ENCODE results near the gene PLEKHG3. TPM values are rescaled to one million over a fixed set of nuclear protein-coding genes. Genes with fewer than 3 reads are reported as not detected.

PLEKHG3 gene
- total and polyA plus RNA-seq, 2 of the 13 experiments (the other 11 are each of a cell fraction or from before 2014, with no cell fraction given): 7.1 to 9.8 TPM

DNA sequence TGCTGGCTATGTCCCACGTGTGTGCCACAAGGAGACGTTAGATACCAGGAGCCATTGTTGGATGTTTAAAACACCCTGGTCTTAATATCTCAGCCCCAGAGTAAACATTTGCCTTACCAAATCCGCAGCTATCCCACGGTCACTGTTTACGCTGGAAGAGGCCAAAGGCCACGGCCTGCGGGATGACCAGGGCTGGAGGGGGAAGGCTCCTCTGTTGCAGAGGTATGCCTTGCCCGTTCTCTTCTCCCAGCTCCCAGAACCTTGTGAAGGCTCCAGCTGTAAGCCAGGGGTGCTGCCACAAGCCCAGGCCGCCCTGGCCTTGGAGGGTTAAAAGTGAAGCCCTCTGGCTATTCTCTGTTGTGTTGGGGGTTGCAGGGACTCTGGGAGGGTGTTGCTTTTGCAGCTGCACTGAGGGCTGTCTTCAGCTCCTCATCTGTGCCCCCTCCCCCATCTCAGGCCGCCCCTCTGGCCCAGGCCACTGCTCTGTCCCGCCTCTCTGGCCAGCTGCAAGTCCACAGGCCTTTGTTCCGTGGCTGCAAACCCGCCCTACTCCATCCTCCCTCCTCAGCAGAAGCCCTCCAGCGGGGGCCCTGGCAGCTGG is 2.5 kb downstream of the PLEKHG3 start (continued):
- TF ChIP-seq CEBPB (IDR thresholded peaks at IDR 0.05; ENCODE audit: borderline replicate concordance, low read depth, low read length) (no peak), ZNF766 (CRISPR knock-in tag; IDR thresholded peaks at IDR 0.05; ENCODE audit: borderline replicate concordance) (no peak), FOXM1 (CRISPR knock-in tag; IDR thresholded peaks at IDR 0.05) (no peak), GPN1 (CRISPR knock-in tag; IDR thresholded peaks at IDR 0.05; ENCODE audit: borderline replicate concordance) (no peak), POLR2AphosphoS2 (IDR thresholded peaks at IDR 0.05; ENCODE audit: low read depth, low read length) (no peak), ZNF644 (CRISPR knock-in tag; IDR thresholded peaks at IDR 0.05; ENCODE audit: low read depth) (no peak), MTA3 (CRISPR knock-in tag; IDR thresholded peaks at IDR 0.05) (no peak), PTBP1 (IDR thresholded peaks at IDR 0.05; ENCODE audit: low read depth, low read length, poor library complexity, severe bottlenecking) (no peak), TBL1XR1 (IDR thresholded peaks at IDR 0.05; ENCODE audit: borderline replicate concordance, low read length, partially characterized antibody) (no peak), ETV5 (CRISPR knock-in tag; IDR thresholded peaks at IDR 0.05; ENCODE audit: borderline replicate concordance) (no peak; the same call in 1 of the 2 replicates), PPARG (CRISPR knock-in tag; conservative IDR thresholded peaks at IDR 0.05) (peak; percentile 85)

DNA sequence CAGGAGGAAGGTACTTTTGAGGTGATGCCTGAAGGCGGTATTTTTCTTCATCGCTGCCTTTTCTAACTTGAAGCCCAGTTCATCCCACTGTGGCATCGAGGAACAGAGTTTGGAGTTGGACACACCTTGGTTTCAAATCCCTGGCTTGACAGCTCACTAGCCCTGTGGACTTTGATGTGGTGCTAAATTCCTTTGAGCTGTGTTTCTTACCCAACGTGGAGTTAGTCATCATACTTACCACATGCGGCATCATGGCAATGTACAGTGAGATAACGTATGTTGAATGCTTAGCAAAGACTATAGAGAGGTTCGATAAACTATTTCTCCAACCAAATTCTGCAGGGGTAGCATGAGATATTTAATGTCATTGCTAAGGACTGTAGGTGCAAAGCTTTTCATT is 3.4 kb downstream of the PLEKHG3 start:
- peak overlapping the region; percentile 94 for H3K4me2 ChIP-seq (ENCODE audit: low read depth, low read length)
- TF ChIP-seq CEBPB (IDR thresholded peaks at IDR 0.05; ENCODE audit: borderline replicate concordance, low read depth, low read length) (peak; percentile 78), SMARCC2 (IDR thresholded peaks at IDR 0.05) (no peak), GATAD2A (CRISPR knock-in tag; IDR thresholded peaks at IDR 0.05) (peak; percentile 33; the same call in 1 of the 2 replicates), FOSL2 (CRISPR knock-in tag; IDR thresholded peaks at IDR 0.05) (peak; percentile 88), HNF4A (CRISPR knock-in tag; IDR thresholded peaks at IDR 0.05) (peak; percentile 77), TEAD3 (CRISPR knock-in tag; optimal IDR thresholded peaks at IDR 0.05; ENCODE audit: borderline replicate concordance) (peak; percentile 65), BCL6 (CRISPR knock-in tag; IDR thresholded peaks at IDR 0.05) (peak; percentile 61; the same call in 1 of the 2 replicates), SMC3 (IDR thresholded peaks at IDR 0.05; ENCODE audit: low read length) (0 out of 2 replicates have a peak, but pooled peaks have one; percentile 10), TCF7 (IDR thresholded peaks at IDR 0.05; ENCODE audit: low read depth) (peak; percentile 59), EP300 (IDR thresholded peaks at IDR 0.05; ENCODE audit: low read depth in 2 of 2, low read length in 2 of 2) (0 out of 4 replicates have a peak, but pooled peaks of 1 of the 2 experiments have one; percentile 49), EP300 (CRISPR knock-in tag; IDR thresholded peaks at IDR 0.05; ENCODE audit: borderline replicate concordance) (no peak), ZNF660 (CRISPR knock-in tag; IDR thresholded peaks at IDR 0.05; ENCODE audit: borderline replicate concordance, low read depth) (no peak), BHLHE40 (IDR thresholded peaks at IDR 0.05; ENCODE audit: low read length) (0 out of 2 replicates have a peak, but pooled peaks have one; percentile 33)
- TF ChIP-seq, protein P1, sequence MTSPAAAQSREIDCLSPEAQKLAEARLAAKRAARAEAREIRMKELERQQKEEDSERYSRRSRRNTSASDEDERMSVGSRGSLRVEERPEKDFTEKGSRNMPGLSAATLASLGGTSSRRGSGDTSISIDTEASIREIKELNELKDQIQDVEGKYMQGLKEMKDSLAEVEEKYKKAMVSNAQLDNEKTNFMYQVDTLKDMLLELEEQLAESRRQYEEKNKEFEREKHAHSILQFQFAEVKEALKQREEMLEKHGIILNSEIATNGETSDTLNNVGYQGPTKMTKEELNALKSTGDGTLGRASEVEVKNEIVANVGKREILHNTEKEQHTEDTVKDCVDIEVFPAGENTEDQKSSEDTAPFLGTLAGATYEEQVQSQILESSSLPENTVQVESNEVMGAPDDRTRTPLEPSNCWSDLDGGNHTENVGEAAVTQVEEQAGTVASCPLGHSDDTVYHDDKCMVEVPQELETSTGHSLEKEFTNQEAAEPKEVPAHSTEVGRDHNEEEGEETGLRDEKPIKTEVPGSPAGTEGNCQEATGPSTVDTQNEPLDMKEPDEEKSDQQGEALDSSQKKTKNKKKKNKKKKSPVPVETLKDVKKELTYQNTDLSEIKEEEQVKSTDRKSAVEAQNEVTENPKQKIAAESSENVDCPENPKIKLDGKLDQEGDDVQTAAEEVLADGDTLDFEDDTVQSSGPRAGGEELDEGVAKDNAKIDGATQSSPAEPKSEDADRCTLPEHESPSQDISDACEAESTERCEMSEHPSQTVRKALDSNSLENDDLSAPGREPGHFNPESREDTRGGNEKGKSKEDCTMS (CRISPR knock-in tag; conservative IDR thresholded peaks at IDR 0.05): no peak

More for the DNA sequence above, 3.4 kb downstream of the PLEKHG3 start:
- Histone ChIP-seq H3K27me3 (ENCODE audit: control insufficient read depth in 1 of 2, insufficient read depth in 2 of 2, low read length in 2 of 2) (peaks cover 0 to 14% of the 10 kb centered on the region in 2 experiments; a peak in 4 of 5 replicates), H3K9ac (ENCODE audit: insufficient read depth, low read depth, low read length) (no peak overlapping the region), H4K20me1 (ENCODE audit: insufficient read depth, low read length) (no peaks in the 10 kb centered on the region), H3K9me3 (ENCODE audit: low read length) (peaks cover 5% of the 10 kb centered on the region), H2AFZ (ENCODE audit: low read length) (no peak overlapping the region), H3K4me3 (replicated peaks in 1 of 3; ENCODE audit: insufficient read depth in 1 of 3, low read depth in 2 of 3, low read length in 3 of 3) (peak overlapping the region in 1 of 3 experiments; percentile 79; a peak in 1 of 6 replicates), H3K36me3 (replicated peaks in 1 of 2; ENCODE audit: control insufficient read depth in 1 of 2, insufficient read depth in 2 of 2, low read length in 2 of 2) (peaks cover 0 to 4% of the 10 kb centered on the region in 2 experiments; a peak in 1 of 5 replicates), H3K4me1 (ENCODE audit: insufficient read depth, low read length) (peaks cover 58% of the 10 kb centered on the region), H3K79me2 (ENCODE audit: insufficient read depth, low read length) (peaks cover 26% of the 10 kb centered on the region), H3K27ac (ENCODE audit: extremely low read length, insufficient read depth, low read length) (no peak overlapping the region)
- ChIA-PET POLR2A (interaction anchor here (1.2 to 2.6 kb wide), 2 partner anchors 12 to 15 kb away, joined by 3 to 14 read pairs; no protein-coding TSS in a partner anchor), CTCF (ENCODE audit: low intra/inter-chr PET ratio, low total read pairs) (no interaction called here)
- peak; percentile 4; the same call in 1 of the 3 replicates for ATAC-seq
- DNase-seq (ENCODE audit: low spot score): peak; percentile 81
- intact Hi-C loops (cut with micrococcal nuclease; ENCODE audit: unreplicated experiment) (loop anchor here (1.0 to 10.0 kb wide), 2 partner anchors 13 to 227 kb away; no protein-coding TSS in a partner anchor), in situ Hi-C loops (cut with HindIII; ENCODE audit: extremely low pct_ligation_motif_present, low pct_unique_long_range_greater_than_20kb) (no loop called here)
- FAIRE-seq: peak; percentile 50
- WGBS (ENCODE audit: low lambda C conversion rate): 45% methylated on average over 7 of the region's 7 CpGs
- no TSS peak for BruUV-seq (replicated peaks)
